Activated CD8-positive, alpha-beta memory T cell treated with anti-CD3 and anti-CD28 coated beads, Interleukin-2, amount 50 U/mL, for 1 hour (primary cell): ENCODE data around the gene FYCO1.
A peak's percentile ranks its signal among the peaks of the same experiment; 100 is the strongest.

ENCODE experiments used
- DNase-seq: peaks from one replicate; pipeline ENCODE4 v3.0.0-alpha.2; 2020; ENCODE audit errors: extremely low read depth

Gene FYCO1

DNA sequence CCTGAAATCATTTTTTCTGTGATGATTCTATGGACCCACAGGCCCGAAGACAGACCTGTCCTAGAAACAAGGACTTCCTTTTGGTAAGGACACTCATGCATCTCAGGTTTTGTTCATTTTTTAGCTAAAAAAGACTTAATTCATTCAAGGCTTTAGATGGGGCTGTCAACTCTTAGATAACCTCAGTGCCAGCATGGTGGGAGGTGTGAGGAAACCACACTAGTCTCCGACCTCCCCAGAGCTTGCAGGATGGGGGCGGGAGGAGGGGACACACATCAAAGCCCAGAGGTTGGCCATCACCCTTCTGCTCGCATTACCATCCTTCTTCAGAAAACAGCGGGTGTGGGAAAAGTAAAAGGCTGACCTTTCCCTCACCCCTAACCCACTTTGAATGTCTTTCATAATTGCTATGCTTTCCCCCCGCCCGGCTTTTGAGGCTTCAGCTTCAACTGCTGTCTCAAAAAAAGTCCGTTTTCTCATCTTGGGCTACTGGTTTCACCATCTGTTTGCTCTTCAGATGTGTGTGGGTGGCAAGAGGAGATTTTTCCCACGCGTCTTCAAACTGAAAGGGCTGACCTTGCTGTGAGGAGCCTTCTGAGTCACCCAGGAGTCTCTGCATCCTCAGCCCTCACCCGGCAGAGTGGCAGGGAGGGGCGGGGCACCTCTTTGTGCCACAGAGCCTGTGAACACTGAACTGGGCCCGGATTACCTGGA is 79.9 kb downstream of the FYCO1 start:
- DNase-seq = peak; percentile 45

GRCh38 chr3:45915059-45915439 is 80.6 kb downstream of the FYCO1 start:
- no peak for DNase-seq

- DNase-seq = no peak
Observed at GRCh38 chr3:45914362-45915058, 81.1 kb downstream of the FYCO1 start.

- no peak for DNase-seq
Observed at GRCh38 chr3:45912435-45912834, 83.2 kb downstream of the FYCO1 start.

DNA sequence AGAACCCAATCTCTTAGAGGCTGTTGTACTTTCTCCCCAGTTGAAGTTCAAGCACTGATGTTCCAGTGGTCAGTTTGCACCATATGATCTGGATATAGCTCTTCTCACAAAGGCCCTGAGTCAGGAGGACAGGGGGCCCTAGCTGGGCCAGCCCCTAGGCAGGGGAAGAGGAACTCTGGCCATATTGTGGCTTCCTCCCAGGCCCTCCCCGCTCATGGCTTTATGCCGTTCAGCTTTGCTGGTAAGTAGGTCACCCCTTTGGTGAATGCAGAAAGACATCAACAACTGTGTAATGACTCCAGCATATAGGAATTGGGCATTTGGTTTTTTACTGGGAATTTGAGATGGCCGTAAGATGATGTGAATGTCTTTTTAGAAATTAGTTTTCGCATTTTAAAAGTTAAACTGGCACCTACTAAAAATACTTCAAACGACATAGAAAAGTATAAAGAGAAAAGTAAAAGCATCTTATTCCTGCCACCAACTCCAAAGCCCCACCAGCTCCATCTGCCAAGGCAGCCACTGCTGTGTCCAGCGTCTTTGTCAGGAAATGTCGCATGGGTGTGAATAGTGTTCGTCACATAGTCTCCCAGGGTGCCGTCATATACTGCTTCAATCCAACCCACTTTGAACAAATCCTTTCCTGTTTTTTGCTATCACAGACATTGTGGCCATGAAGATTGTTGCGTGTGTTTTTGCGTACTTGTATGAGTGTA is 84.0 kb downstream of the FYCO1 start:
- DNase-seq = no peak

DNA sequence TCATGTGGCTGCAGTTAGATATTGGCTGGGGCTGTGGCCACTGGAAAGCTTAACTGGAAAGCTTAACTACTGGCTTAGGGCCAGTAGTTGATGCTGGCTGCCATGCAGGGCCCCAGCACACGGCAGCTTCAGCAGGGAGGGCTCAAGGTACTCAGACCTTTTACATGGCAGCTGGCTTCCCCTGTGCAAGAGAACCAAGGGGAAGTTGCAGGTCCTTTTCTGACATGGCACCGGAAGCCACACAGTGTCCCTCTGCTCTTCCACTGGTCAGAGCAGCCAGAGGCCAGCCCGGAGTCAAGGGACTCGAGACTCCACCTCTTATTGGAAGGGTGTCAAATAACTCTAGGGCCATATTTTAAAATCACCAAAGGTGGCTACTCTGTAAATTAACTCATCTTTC is 84.7 kb downstream of the FYCO1 start:
- DNase-seq = no peak

DNA sequence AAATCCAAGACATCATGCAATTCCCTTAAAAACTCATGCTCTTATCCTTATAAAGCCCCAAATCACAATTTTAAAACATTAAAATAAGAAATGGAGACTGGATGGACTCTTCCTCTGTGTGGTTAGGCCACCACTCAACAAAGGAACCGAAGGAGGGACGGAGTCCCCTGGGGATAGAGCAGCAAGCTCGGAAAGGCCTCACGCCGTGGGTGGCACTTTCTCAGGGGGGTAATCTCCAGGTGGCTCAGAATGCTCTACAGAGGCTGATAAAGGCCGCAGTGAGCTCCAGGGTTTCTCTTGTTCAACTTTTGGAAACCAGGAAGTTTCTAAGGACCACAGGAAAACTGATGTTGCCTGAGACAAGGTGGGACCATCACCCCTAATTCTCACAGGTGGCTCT is 86.1 kb downstream of the FYCO1 start:
- no peak for DNase-seq

DNA sequence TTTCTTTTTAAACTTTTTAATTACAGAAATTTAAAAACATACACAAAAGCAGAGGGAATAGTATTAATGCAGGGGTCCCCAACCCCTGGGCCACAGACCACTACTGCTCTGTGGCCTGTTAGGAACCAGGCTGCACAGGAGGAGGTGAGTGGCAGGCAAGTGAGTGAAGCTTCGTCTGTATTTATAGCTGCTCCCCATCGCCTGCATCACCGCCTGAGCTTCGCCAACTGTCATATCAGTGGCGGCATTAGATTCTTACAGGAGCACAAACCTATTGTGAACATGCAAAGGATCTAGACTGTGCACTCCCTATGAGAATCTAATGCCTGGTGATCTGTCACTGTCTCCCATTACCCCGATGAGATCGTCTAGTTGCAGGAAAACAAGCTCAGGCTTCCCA is 86.9 kb downstream of the FYCO1 start:
- DNase-seq = no peak

DNA sequence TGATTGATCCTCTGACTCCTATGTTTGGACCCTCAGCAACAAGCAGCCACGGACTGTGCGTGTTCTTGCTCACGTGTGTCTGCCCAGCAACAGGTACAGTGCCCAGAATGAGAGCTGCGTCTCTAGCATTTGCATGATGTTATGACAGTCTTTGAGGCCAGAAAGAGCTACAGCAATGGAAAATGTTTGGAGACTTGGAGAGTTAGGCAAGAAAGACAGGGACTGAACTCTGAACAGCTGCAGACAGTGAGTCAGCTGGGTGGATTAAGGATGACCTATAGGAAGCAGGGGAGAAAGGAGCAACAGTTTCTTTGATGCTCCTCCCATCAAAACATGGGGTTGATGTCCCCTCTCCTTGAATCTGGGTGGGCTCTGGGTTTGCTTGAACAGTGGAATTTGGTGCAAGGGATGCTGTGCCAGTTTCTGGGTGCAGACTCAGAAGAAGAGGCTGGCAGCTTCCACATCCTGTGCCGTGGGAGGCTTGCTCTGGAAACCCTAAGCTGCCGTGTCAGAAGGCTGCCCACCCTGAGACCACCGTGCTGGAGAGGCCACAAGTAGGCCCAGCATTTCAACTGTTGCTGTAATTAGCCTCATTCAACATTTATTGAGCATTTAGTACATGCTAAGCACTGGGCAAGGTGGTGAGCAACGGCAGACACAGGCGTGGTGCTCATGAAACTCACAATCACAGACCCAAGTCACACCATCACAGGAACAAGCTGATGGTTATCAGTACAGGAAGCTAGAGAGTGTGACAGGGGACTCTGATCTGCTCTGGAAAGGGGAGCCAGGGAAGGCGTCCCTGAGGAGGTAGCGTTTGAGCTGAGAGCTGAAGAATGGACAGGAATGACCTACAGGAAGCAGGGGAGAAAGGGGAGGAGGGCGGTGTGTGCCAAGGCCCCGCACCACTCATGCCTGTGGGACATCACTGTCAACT is 87.6 kb downstream of the FYCO1 start:
- DNase-seq = no peak

DNA sequence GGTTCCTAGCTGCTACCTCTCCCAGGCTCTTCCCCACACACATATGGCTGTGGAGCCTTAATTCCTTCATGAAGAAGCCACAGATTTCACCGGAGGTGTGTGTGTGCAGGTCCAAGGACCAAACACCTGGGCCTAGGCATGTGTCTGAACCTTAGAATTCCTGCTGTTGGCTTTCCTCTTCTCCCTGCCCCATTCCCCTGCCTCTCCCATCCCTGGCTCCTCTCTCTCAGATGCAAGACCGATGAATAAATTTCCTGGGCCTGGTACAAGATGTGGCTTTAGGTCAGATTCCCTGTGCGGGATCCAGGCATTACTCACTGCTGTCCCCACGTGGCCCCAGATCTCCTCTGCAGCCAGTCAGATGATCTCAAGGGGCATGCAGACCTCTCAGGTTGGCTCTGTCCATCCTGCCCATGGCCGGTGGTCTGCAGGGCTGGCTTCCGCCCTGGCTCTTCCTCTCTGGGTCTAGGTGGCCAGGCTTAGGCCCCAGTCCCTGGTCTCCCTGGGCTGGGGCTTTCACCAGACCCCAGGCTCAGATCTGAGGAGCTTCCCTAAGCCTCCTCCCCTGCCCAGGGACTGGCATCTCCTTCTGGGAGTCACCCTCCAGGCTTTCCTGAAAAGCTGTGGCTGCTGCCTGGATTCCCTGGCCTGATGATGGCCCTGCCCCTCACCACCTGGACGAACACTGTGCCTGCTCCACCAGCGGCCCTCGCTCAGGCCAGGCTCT is 88.8 kb downstream of the FYCO1 start:
- no peak for DNase-seq

DNA sequence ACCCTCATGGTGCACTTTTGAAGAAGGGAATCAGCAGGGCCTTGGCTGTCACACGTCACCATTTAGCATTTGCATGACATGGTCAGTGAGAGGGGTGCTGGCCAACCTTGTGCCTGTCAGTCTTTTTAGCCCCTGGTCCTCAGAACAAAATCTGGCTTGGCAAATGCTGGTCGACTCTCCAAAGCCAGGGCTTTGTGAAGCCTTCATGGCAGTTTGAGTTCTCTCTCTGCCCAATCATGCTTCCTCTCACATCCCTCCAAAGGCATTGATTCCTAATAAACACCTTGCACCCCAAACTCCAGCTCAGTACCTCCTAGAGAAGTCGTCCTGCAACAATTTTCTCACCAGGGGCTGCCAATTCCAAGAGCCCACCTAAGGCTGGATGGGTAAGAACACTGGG is 89.9 kb downstream of the FYCO1 start:
- DNase-seq = no peak

DNA sequence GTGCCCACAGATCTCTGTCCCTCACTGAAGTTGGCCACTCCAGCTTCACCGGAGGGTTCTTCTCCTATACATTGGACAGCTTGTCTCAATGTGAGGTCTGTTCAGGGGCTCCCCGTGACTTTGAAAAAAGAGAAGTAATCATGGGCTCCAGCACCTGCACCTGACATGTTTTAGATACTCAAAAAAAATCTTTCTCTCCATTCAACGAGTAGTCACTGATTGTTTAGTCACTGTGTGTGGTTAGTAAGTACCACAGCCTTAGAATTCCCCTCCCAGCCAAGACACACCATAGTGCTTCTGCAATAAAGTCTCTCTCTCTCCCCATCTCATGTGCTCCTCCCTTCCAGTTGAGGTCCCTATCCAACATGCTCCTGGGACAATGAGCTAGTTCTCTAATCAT is 90.7 kb downstream of the FYCO1 start:
- DNase-seq = no peak

DNA sequence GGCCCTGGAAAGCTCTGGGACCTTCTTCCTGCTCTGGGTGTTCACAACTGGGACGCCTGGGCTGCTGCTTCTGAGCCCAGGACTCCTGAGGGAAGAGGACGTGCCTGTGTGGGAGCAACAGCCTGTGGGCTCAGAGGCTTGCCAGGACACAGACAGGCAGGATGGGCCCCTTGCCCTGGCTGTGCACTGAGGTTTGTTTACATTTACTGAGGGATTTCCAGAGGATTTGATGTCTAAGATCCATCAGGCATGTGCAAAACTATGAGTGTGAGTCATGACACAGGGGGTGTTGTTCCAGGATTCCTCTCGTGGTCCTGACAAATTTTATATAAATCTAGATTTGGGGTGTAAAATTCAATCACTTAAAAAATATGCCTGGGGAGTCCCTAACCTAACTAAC is 98.7 kb downstream of the FYCO1 start:
- no peak for DNase-seq

DNA sequence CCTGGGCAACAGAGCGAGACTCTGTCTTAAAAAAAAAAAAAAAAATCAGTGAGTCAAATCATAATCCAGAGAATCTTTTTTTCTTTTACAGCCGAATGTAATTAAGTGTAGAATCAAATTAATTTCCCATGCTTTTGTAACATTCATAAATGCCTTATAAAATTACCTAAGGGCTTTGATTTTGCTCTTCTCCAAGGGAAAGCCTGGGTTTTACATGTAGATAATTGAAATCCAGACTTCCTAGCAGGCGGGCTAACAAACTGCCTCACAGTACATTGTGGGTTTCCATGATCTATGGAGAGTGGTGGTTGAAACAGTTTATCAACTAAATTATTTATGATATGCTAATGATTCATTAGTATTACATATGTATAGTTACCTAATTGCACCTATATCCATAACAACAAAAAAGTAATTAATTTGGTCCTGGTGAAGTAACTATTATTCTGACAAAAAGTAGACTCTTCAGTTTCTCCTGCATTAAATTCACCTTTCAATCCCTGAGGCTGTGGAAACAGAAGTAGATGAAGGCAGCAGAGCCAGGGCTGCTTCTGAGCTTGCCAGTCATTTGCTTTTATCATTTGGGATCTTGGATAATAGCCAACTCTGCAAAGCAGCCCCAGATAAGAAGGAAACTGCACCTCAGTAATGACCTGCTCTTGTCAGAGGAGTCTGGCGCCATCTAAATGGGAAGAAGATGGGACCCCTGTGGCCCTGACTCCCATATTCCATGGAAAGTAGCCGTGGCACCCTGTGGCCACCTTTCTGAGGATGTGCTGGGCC is 99.7 kb downstream of the FYCO1 start:
- DNase-seq = no peak

DNA sequence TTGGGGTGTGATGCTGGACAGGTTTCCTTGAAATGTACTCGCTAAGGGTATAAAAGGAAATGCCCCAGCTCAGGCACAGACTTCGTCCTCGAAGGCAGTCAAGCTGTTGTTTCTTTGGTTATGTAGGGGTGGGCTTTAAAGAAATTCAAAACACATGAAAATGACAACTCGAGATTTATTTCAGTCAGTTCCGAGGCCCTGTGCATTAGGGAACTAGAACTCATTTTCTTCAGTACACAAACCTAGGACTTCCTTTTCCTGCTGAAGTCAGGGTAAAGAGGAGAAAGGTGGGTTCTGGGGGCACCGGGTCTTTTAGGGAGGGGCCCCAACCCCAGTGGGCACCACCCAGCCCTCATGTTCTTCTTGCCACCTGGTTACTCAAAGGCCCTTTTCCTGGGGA is 101.6 kb downstream of the FYCO1 start:
- DNase-seq = no peak

- no peak for DNase-seq
Observed at GRCh38 chr3:45892161-45892560, 103.5 kb downstream of the FYCO1 start.

DNA sequence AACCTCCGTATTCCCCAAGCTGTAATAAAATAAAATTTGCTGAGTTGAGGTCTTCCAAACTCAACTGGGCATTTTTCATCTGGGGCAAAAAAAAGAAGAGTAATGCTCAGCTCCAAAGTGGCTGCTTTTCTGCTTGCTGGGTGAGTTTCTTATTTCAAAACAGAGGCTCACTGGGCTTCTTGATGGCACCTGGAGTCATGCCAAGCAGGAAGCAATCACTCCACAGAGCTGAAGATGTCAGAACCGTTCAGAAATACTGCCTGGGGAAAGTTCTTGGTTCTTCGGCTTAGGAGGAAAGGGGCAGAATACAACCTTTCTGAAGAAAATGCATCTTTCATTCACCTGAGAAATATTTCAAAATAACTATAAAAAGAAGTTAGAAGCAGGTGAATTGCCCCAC is 105.2 kb downstream of the FYCO1 start:
- no peak for DNase-seq

DNA sequence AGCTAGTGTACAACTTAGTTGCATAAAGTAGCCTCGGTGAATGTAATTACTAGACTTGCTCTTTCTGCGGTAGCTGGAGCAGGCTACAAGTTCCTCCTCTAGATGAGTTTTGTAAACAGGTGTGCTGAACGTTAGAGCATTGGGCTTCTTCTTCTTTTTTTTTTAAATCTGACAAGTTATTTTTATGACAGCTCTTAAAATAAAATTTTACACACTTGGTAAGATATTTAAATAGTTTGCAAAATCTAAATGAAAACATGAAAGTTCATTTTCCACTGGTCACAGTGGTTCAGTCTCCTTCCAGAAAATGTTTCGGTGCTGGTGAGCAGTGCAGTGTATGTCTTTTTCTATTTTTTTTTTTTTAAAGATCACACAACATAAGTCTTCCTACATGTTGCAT is 106.3 kb downstream of the FYCO1 start:
- DNase-seq = no peak

DNA sequence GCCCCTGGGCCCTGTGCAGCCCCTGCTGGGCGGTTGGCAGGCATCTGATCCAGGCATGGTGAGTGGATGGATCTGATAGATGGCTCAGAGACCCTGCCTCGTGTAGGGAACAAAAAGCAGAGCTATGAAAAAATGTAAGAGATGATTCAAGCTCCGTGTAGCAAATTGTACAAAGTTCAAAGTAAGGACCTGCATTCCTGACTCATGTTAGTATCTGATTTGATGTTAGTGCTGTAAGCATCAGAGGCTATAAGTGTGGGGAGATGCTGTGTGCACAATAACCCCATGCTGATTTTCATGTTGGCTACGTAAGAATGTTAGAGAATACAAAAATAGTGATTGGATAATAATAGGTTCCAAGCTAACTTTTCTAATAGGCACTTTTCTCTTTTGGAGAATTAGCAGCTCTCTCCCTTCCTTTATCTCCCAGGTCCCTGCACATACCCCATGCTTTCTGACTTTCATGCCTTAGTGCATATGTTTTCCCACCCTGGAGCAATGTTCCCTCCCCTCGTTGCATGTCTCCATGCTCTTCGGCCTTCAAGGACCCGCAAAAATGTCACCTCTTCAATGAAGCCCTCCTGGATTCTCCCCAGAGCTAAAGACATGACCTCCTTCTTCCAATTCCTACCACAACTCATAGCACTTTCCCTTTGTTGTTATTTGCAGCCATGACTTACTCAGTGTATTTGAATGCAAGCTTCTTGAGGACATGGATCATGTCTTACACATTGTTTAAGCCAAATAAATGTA is 107.7 kb downstream of the FYCO1 start:
- DNase-seq = no peak

GRCh38 chr3:45887285-45887684 is 108.3 kb downstream of the FYCO1 start:
- no peak for DNase-seq
